GM18505 (cell line): ENCODE measurements around the gene HIGD2A.
"Not testable (repeated sequence)": the region's sequence is repeated elsewhere in the genome, so short reads cannot be mapped to it uniquely, and the experiment has no call there.

ENCODE experiments used
- ATAC-seq: cut with Tn5 transposase; IDR thresholded peaks from one replicate; pipeline ENCODE4 v1.9.1; 2021; ENCODE audit not compliant: unreplicated experiment
- POLR2A ChIP-seq: IDR thresholded peaks from 4 replicates; pipeline ENCODE4 v1.6.1; 2011; ENCODE audit warnings: borderline replicate concordance; ENCODE audit not compliant: insufficient read depth, insufficient read length; ENCODE audit errors: extremely low read depth

HIGD2A gene

DNA sequence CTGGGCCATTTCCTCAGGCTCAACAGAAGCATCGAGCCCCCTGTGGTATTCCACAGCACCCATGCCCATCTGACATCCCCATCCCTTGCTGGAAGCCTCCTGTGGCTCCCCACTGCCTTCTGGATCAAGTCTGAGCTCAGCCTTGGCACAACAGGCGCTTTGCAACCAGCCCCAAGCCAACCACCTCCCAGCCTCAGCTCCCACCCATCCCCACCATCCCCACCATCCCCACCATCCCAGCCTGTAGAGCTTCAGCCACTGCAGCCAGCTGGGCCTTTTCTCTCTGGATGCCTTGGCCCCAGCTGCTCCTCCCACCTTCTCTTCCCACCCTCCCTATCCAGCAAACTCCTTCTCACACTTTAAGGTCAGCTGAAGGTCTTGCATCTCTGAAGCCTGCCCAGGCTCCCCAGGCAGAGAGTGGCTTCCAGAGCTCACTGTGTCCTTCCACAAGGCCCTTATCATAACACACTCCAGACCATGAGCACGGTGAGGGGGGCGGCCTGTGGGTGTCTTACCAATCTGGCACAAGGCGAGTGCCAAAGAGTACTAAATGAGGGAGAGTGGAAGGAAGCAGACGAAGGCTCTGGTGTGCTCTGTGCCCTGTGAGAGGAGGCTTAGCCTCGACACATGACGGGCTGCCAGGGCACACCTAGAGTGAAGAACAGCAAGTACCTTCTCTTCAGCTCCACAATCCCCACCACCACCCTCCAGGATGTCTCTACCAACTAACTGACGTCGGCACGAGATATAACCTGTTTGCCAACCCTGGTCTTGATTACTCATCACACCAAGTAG, 6.5 kb downstream of the HIGD2A start:
- no peak for ATAC-seq
- TF ChIP-seq POLR2A: no peak

DNA sequence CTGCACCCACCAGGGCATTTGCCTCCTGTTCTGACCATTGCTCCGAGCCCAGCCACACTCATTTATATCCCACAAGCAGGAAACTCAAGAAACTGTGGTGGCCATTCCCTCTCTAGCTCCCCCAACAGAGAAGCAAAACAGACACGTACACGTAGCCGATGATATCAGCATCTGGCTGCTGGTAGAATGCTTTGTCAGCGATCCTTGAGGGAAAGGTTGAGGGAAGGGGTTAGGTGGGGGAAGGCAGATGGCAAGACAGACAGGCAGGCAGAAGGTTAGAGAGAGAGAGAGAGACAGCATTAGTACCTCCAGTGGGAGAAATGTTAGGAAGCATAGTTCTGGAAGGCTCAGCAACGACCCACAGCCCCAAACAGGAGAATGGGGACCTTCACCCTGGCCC, 7.8 kb downstream of the HIGD2A start:
- no peak for TF ChIP-seq POLR2A
- ATAC-seq: no peak

DNA sequence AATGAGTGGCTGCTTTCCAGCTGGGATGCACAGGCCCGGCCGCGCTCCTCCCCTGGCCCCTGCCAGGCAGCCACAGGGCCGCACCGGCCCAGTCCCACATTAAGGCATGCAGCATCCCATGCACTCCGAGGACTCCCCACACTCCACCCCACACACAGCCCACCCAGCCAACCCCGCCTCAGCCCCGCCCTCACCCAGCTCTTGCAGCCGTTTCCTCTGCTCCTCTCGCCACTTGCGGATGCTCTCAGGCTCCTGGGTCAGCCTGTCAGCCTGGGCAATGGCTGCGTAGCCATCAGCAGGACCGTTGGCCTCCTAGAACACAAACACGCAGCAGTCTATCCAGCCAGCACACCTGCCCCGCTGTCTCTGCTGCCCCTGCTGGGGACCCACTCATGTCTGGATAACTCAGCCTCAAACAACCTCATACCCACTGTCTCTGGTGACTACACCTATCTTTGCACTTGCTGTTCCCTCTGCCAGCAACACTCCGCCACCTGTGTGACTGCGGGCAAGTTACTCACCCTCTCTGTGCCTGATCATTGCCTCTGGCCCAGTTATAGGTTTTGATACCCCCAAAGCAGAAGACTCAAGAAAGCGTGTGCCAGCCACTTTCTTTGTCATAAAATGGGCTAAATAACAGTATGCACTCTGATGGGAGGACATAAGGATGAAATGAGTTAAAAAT, 9.3 kb downstream of the HIGD2A start:
- ATAC-seq: no peak
- TF ChIP-seq POLR2A: no peak

DNA sequence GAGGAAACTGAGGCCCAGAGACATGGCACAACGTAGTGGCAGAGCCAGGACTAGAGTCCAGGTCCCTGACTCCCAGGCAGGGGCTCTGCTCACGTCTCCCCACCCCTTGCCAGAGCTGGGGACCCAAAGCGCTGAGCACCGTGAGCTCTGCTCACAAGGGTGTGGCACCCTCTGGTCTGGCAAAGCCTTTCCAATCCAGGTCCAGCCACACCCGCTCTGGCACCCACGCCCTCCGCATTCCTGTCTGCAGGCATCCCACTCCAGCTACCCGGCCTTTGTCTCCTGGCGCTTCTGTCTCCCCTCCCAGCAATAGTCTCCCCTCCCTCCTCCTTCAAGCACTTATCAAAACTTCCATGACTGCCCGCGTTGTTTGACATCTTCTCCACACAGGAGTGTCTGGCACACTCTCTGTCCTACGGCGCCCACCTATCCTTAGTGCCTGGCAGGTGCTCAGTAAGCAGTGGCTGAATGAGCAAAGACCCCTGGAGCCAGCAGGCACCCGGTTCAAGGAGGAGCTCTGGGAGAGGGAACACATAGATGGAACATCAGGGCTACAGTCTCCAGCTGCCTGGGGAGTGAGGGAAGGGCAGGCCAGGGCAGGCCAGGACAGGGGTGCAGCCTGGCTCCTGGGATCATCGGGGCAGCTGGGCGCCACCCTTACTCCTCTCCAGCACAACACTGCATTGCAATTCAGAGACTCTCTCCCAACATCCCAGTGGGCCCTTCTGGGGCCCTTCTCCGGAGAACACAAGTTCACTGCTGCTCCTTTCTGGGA, 12.0 kb downstream of the HIGD2A start:
- no peak for ATAC-seq
- TF ChIP-seq POLR2A: no peak

DNA sequence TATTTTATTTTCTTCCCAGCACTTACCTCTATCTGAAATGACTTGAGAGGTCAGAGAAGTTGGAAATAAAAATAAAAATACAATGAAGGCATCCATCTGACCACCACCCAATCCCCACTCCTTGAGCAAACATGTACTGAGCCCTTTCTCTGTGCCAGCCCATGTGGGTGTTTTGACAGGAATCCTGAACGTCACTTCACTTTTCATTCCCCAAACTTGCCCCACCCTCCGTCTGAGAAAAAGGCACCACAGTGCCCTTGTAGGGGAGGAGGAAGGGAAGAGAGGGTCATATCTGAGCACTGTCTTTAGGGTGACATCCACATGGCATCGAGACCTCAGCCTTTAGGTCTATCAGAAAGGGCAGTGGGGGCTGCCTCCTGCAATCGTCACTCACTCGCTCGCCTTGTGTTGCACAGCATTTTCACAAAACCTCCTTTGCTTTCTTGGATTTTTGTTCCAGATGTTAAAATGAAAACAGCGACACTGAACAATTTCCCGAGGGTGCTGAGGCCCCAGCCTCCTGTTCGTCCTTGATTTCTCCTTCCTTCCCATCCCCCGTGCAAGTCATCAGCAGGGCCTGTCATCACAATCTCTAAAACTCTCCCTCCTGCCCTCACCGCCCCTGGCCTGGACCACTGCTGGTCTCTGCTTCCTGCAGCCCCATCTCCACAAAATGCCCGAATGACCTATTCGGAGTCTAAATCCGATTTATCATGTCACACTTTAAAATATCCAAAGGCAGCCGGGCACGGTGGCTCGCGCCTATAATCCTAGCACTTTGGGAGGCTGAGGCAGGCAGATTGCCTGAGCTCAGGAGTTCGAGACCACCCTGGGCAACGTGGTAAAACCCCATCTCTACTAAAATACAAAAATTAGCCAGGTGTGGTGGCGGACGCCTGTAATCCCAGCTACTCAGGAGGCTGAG, 13.0 kb downstream of the HIGD2A start:
- no peak for ATAC-seq
- no peak for TF ChIP-seq POLR2A

DNA sequence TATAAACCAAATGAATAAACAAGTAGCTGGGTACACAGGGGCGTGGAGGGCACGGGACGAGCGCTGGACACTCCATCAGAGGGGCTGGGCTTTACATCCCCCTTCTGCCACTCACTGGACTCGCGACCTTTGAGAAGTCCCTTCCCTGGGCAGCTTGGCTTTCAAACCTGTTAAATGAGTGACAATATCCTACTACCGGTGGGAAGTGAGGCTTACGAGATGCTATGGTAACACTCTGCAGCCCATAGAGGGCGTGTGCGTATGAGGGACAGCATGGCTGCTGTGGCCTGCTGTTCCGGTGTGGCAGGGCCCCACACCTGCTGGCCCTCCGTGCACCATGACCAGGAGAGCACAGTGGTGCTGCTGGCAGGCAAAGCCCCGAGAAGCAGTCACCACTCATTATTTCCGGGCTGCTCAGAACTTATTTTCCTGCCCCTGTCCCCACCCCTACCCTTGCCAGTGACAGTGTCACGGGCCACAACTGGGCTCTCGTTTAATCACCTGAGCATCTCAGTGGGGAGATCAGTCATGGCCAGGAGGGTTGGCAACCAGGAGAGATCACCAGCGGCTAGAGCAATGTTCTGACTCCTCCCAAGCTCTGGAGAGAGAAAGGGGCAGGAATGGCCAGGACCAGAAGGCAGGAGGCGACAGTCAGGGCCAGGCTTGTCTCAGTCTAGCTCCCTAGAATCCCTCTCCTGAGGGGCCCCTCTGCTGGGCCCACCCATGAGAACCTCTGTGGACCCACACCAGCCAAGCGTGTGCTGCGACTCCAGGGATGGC, 17.3 kb downstream of the HIGD2A start:
- ATAC-seq: no peak
- no peak for TF ChIP-seq POLR2A

DNA sequence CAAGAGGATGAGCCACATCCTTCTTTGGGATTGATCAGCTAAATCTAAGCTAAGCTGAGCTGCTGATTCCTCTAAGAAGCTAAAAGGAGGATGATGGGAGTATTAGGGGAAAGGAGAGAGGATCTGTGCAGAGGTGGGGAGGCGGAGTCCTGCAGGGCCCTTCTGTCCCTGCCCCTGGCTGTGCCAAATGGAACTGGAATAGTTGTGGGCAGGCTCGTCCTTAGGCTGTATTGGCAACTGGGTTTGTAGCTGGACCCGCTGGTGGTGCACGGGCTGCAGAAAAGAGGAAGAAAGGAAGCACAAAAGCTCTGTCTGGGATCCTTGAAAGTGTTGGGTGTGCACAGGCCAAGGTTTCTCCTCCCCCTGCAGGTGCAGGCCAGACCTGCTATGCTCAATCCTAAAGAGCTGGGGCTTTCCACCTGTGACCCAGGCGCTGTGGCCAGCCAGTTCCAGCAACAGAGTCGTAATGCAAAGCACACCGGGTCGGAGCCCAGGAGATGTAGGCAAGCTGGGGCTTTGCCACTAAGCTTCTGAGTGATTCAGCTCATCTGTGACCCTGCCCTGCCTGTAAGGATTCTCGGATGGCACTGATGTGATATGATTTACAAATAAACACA, 18.0 kb downstream of the HIGD2A start:
- TF ChIP-seq POLR2A: no peak
- no peak for ATAC-seq

DNA sequence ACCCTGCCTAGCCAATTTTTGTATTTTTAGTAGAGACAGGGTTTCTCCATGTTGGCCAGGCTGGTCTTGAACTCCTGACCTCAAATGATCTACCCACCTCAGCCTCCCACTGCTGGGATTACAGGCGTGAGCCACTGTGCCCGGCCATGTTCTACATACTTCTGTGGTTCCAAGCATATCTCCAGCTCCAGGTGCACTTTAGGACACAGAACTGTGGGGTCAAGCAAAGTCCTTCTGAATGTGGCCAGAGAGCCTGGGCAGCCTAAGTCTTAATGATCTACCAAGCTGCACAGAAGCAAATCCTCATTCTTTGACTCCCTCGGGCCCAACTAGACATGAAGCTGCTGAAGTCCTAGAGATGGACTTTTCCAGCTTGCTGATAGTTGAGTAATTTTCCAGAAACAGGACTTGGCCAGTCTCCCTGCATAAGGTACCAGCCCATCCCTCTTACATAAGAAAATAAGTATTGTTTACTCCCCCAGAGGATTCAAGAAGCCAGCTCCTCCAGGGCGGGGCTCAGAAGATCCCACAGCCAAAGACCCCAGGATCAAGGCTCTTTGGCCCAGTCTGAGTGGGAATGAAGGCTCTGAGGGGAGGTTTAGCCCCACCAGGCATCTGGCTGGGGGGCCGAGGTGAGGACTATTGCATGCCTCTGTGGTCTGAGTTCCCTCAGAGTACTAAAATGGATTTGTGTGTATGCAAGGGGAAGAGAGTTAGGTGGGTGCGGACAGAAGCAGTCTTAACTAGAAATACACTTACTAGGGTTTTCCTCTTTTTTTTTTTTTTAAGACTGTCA, 19.1 kb downstream of the HIGD2A start:
- TF ChIP-seq POLR2A: no peak
- ATAC-seq: no peak

DNA sequence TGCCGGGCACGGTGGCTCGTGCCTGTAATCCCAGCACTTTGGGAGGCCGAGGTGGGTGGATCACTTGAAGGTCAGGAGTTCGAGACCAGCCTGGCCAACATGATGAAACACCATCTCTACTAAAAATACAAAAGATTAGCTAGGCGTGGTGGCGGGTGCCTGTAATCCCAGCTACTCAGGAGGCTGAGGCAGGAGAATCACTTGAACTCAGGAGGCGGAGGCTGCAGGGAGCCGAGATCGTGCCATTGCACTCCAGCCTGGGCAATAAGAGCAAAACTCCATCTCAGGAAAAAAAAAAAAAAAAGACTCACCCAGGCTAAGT, 19.7 kb downstream of the HIGD2A start:
- ATAC-seq: not testable (repeated sequence)

DNA sequence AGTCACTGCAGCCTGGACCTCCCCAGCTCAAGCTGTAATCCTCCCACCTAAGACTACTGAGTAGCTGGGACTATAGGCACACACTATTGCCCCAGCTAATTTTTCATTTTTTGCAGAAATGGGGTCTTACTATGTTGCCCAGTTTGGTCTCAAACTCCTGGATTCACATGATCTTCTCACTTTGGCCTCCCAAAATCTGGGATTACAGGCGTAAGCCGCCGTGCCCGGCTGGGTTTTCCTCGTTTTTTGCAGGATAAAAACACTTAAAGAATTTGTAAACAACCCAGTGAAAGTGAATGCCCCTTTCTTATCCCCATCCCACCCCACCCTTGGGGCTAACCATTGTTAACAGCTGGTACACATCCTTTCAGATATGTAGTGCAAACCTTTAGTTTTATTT, 20.0 kb downstream of the HIGD2A start:
- no peak for ATAC-seq
- TF ChIP-seq POLR2A: no peak

DNA sequence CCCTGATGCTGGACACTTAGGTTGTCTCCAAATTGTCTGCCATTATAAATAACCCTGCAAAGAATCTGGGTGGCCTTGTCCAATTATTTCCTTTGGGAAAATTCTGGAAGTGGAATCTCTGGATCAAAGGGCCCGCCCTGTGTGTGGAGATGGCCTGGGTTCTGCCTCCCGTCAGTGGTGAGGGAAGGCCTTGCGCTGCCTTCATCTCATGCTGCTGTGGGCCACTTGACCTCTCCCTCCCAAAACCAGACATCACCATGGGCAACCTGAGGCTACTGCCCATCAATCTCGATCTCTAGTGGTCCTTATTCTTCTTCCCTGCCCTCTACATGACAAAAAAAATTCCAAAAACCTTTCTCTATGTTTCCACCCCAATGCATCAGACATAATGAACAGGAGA, 21.2 kb downstream of the HIGD2A start:
- no peak for ATAC-seq
- TF ChIP-seq POLR2A: no peak
